PFSK-1 (cell line): ENCODE measurements around the gene NR2F6.

ENCODE experiments used
- FOXP2 ChIP-seq: optimal IDR thresholded peaks from 2 replicates; pipeline ENCODE3; 2011; ENCODE audit warnings: borderline replicate concordance, control low read depth, inconsistent platforms; ENCODE audit not compliant: insufficient read depth; ENCODE audit errors: extremely low read length, extremely low read depth
- POLR2AphosphoS5 ChIP-seq: IDR thresholded peaks from 2 replicates; pipeline ENCODE4 v1.6.1; 2012; ENCODE audit warnings: low read depth, mild to moderate bottlenecking, control low read depth, low read length, moderate library complexity
- SIN3A ChIP-seq: IDR thresholded peaks from 2 replicates; pipeline ENCODE4 v1.6.1; 2012; ENCODE audit warnings: mild to moderate bottlenecking, low read length, moderate library complexity, borderline replicate concordance; ENCODE audit not compliant: insufficient read depth
- TAF1 ChIP-seq: IDR thresholded peaks from 2 replicates; pipeline ENCODE4 v1.6.1; 2012; ENCODE audit warnings: low read length, control low read depth, borderline replicate concordance; ENCODE audit not compliant: insufficient read depth
- TF ChIP-seq, protein P1 (sequence below), 2 experiments: IDR thresholded peaks; 2 replicates each; pipeline versions ENCODE4 v1.6.1 to v1.8.0; 2011 to 2012; ENCODE audit warnings: low read depth in 2 of 2, low read length in 2 of 2, control low read depth in 1 of 2, inconsistent platforms in 1 of 2, mild to moderate bottlenecking in 1 of 2, moderate library complexity in 1 of 2; ENCODE audit not compliant: insufficient read depth in 1 of 2

NR2F6 gene

DNA sequence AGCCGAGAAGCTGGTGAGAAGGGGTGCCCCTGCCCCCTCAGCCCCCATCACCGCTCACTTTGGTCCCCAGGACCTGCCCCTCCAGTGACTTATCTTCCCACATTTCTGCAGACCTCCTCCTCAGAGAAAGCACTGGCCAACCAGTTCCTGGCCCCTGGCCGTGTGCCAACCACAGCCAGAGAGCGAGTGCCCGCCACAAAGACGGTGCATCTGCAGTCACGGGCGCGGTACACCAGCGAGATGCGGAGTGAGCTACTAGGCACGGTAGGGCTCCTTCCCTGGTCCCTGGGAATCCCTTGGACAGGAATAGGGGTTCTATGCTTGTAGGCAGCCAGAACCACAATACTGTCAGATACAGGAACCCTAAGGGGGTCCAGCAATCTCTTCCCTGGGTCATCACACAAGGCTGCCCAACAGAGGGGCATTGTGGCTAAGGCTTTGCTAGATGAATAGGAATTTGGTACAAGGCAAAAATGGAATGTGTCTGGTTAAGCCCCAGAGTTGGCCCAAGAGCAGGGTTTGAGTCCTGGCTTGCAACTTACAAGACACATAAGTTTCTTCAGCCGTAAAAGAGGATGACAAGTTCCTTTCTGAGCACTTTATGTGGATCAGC lies 29.6 kb downstream of the NR2F6 start:
- TF ChIP-seq TAF1: no peak
- TF ChIP-seq, protein P1, sequence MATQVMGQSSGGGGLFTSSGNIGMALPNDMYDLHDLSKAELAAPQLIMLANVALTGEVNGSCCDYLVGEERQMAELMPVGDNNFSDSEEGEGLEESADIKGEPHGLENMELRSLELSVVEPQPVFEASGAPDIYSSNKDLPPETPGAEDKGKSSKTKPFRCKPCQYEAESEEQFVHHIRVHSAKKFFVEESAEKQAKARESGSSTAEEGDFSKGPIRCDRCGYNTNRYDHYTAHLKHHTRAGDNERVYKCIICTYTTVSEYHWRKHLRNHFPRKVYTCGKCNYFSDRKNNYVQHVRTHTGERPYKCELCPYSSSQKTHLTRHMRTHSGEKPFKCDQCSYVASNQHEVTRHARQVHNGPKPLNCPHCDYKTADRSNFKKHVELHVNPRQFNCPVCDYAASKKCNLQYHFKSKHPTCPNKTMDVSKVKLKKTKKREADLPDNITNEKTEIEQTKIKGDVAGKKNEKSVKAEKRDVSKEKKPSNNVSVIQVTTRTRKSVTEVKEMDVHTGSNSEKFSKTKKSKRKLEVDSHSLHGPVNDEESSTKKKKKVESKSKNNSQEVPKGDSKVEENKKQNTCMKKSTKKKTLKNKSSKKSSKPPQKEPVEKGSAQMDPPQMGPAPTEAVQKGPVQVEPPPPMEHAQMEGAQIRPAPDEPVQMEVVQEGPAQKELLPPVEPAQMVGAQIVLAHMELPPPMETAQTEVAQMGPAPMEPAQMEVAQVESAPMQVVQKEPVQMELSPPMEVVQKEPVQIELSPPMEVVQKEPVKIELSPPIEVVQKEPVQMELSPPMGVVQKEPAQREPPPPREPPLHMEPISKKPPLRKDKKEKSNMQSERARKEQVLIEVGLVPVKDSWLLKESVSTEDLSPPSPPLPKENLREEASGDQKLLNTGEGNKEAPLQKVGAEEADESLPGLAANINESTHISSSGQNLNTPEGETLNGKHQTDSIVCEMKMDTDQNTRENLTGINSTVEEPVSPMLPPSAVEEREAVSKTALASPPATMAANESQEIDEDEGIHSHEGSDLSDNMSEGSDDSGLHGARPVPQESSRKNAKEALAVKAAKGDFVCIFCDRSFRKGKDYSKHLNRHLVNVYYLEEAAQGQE (IDR thresholded peaks at IDR 0.05; ENCODE audit: insufficient read depth in 1 of 2, low read depth in 2 of 2, low read length in 2 of 2): no peak
- TF ChIP-seq POLR2AphosphoS5: no peak
- TF ChIP-seq SIN3A: no peak
- TF ChIP-seq FOXP2: no peak

DNA sequence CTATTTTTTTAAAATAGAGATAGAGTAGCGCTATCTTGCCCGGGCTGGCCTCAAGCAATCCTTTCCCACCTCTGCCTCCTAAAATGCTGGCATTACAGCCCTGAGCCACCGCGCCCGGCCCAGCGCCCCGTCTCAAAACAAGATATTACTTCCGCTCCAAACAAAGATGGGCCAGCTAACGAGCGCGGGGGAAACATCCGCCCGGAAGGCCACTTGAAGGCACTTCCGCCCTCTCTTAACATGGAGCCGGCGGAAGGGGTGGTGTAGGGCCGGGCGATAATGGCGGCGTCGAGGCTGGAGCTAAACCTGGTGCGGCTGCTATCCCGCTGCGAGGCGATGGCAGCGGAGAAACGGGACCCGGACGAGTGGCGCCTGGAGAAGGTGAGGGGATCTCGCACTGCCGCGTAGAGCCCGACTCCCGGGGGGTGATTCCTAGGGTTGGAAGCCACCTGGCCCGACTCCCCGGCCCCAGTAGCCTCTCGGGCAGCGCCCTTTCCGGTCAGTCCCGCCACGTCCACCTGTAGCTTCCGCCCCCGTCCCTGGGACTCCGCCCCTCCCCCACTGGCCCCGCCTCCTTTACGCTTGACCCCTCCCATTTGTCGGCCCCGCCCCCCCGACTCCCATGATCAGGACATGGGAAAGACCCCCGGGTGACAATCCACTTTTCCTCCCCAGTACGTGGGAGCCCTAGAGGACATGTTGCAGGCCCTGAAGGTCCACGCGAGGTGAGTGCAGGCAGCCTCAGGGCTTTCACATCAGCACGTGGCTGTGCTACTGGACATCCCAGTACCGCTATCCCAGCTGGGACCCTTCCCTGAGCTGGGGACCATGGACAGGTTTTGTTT lies 30.4 kb downstream of the NR2F6 start, which contains the start of gene USE1:
TSS of gene USE1 (plus strand) at position 231 of the 845 bp plus-strand sequence. CDS start at position 280, 49 bp downstream.
- TF ChIP-seq POLR2AphosphoS5 (peak; percentile 85), SIN3A (no peak; the same call in 1 of the 2 replicates), FOXP2 (peak; percentile 75), TAF1 (peak; percentile 95)
- TF ChIP-seq, protein P1 (IDR thresholded peaks at IDR 0.05; ENCODE audit: insufficient read depth in 1 of 2, low read depth in 2 of 2, low read length in 2 of 2): peak in 1 of 2 experiments; percentile 27; a peak in 2 of 4 replicates

DNA sequence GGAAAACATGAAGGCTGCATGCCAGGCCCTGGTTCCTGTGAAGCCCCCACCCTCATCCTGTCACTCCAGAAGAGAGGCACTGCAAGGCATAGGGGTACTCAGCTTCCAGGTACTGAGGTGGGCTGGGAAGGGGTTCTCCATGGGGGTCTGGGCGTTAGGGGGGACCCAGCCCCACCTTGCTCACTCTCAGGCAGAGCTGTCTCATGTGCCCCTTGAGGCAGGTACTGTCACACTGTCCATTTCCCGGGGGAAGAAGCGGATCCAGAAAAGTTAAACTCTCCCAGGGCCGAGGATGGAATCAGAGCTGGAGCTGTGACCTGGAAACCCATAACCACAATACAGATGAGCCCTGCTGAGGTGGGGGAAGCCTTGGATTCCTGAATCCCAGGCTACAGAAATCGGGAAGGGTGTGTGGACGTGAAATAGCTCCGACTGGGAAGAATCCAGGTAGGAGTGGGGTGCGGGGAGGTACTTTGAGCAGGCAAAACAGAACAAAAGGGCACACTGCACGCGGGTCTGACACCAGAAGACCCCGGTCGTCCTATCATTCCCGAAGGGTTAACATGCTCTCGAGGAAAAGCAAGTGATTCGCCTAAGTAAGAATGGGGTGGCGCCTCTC lies 31.1 kb downstream of the NR2F6 start:
- no peak for TF ChIP-seq FOXP2
- no peak for TF ChIP-seq TAF1
- TF ChIP-seq, protein P1 (IDR thresholded peaks at IDR 0.05; ENCODE audit: insufficient read depth in 1 of 2, low read depth in 2 of 2, low read length in 2 of 2): no peak
- no peak for TF ChIP-seq SIN3A
- TF ChIP-seq POLR2AphosphoS5: no peak

DNA sequence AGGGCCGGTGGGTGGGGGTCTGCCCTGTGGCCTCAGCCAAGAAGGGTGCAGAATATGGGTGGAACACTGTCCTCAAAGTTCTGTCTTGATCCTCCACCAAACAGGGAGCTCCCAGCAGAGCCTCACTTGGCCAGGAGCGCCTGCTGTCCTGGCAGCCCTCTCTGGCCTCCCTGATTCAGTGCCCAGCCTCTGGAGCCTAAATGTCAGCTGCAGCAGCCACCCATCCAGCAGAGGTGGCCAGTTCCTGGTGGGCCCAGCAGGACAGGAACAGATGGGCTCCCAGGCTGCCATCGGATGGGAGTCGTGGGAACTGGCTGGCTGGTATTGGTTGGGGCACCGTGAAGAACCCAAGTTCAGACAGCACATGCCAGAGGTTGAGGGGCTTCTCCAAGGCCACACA lies 32.4 kb downstream of the NR2F6 start:
- TF ChIP-seq SIN3A: no peak
- TF ChIP-seq, protein P1 (IDR thresholded peaks at IDR 0.05; ENCODE audit: insufficient read depth in 1 of 2, low read depth in 2 of 2, low read length in 2 of 2): no peak
- no peak for TF ChIP-seq POLR2AphosphoS5
- TF ChIP-seq TAF1: no peak
- no peak for TF ChIP-seq FOXP2
